Upper lobe of left lung (tissue), 6 donors: Measurements from ENCODE around the gene C17orf50. TPM values are rescaled to one million over a fixed set of nuclear protein-coding genes. Genes with fewer than 3 reads are reported as not detected.

ENCODE experiments used
- ATAC-seq, 2 donors: fragments of 200-7000 bp; cut with Tn5 transposase; one replicate each; pipeline ENCODE4 v1.9.1; 2022; ENCODE audit warnings: mild to moderate bottlenecking in 2 of 2, moderate library complexity in 2 of 2; ENCODE audit not compliant: low FRiP score in 2 of 2
- DNase-seq, 2 donors: peaks; one replicate each; pipeline ENCODE4 v3.0.0-alpha.2; 2019 to 2020
- H3K27ac ChIP-seq, 4 donors: fragments of 200-600 bp; sonication (generic); one replicate each; pipeline ENCODE4 v1.5.1; 2016 to 2019
- H3K27me3 ChIP-seq, 4 donors: fragments of 200-600 bp; sonication (generic); one replicate each; pipeline ENCODE4 v1.5.1; 2017 to 2019
- H3K36me3 ChIP-seq, 4 donors: fragments of 200-600 bp; sonication (generic); one replicate each; pipeline ENCODE4 v1.5.1; 2016 to 2019
- H3K4me1 ChIP-seq, 4 donors: fragments of 200-600 bp; sonication (generic); one replicate each; pipeline ENCODE4 v1.5.1; 2018 to 2019
- H3K4me3 ChIP-seq, 4 donors: fragments of 200-600 bp; sonication (generic); one replicate each; pipeline ENCODE4 v1.5.1; 2017 to 2019; ENCODE audit warnings: mild to moderate bottlenecking in 2 of 4, moderate library complexity in 1 of 4
- H3K9me3 ChIP-seq, 4 donors: fragments of 200-600 bp; sonication (generic); one replicate each; pipeline ENCODE4 v1.5.1; 2018 to 2019
- CTCF ChIP-seq, 6 experiments: fragments of 450-650 bp in 4 of 6; fragments of 200-600 bp in 2 of 6; sonication (generic) in 2 of 6; IDR thresholded peaks; one replicate each; pipeline ENCODE4 v1.5.1; 2016 to 2019; ENCODE audit warnings: antibody characterized with exemption in 6 of 6
- EP300 ChIP-seq, 4 donors: sonication (generic); formaldehyde crosslinking; IDR thresholded peaks; one replicate each; pipeline ENCODE4 v1.5.1; 2017; ENCODE audit warnings: antibody characterized with exemption in 4 of 4, control low read depth in 2 of 4
- POLR2A ChIP-seq, 4 donors: fragments of 450-650 bp; IDR thresholded peaks; one replicate each; pipeline ENCODE4 v1.5.1; 2016 to 2017; ENCODE audit warnings: antibody characterized with exemption in 4 of 4, mild to moderate bottlenecking in 2 of 4
- POLR2AphosphoS5 ChIP-seq, 2 donors: sonication (generic); formaldehyde crosslinking; IDR thresholded peaks; one replicate each; pipeline ENCODE4 v1.5.1; 2017; ENCODE audit warnings: antibody characterized with exemption in 2 of 2
- WGBS, 2 donors: methylation state at CpG; one replicate each; pipeline ENCODE4 v1.1.5; 2017 to 2018; 5-methylcytosine and 5-hydroxymethylcytosine counted together
- total RNA-seq, 6 donors: library from RNA; depleted of rRNA in 4 of 6; stranded (reverse); fragments of >200 nt in 4 of 6; gene quantifications; one replicate each; pipeline versions ENCODE4 v1.1.0 to v1.2.1, GENCODE V29; 2016 to 2021
- donor health status: DM: no; HTN: no; CAD: no; lungs with moderate emphysema.
- donor health status: DM: no; HTN: yes; CAD: no; lungs with severe emphysema.

C17orf50 gene
- total RNA-seq, 6 donors from 2014 or later, result 0.46 to 1.1 TPM; not detected in 4

DNA sequence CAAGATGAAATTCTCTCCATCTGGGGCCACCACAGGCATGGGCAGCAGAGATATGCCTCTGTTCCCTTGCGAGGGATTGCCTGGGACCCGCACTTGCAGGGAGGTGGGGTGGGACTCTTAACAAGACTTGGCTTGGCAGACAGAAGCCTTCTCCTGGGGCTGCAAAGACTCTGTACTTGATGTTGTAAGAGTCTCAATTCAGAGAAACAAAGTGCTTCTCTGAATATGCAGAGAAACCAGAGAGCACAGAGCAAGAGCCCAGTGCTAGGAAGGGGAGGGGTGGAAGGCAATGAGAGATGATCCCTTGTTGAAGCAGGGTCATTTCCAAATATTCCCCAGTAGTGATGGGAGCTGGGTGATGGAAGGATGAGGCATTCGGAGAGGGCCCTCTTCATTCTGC lies 32.6 kb downstream of the C17orf50 start:
- peaks cover 0 to 12% (median under 1%) of the 10 kb centered on the region in 4 donors for H3K27me3 ChIP-seq
- DNase-seq (peak in 1 of 2 donors; percentile 47), ATAC-seq (no peak)
- H3K4me1 ChIP-seq, result peaks cover 13 to 38% (median 18%) of the 10 kb centered on the region in 4 donors
- no peak for TF ChIP-seq POLR2AphosphoS5 (IDR thresholded peaks at IDR 0.05)
- TF ChIP-seq POLR2A (IDR thresholded peaks at IDR 0.05), result peak in 1 of 4 donors; percentile 13
- no peaks in the 10 kb centered on the region for H3K9me3 ChIP-seq
- H3K4me3 ChIP-seq, result peak overlapping the region in 3 of 4 donors; percentile 57 to 66 (median 62)
- WGBS, 2 donors, result 65 to 69% methylated on average over 3 of the region's 3 CpGs
- peak overlapping the region in 2 of 4 donors; percentile 74 to 82 for H3K27ac ChIP-seq
- no peaks in the 10 kb centered on the region for H3K36me3 ChIP-seq

DNA sequence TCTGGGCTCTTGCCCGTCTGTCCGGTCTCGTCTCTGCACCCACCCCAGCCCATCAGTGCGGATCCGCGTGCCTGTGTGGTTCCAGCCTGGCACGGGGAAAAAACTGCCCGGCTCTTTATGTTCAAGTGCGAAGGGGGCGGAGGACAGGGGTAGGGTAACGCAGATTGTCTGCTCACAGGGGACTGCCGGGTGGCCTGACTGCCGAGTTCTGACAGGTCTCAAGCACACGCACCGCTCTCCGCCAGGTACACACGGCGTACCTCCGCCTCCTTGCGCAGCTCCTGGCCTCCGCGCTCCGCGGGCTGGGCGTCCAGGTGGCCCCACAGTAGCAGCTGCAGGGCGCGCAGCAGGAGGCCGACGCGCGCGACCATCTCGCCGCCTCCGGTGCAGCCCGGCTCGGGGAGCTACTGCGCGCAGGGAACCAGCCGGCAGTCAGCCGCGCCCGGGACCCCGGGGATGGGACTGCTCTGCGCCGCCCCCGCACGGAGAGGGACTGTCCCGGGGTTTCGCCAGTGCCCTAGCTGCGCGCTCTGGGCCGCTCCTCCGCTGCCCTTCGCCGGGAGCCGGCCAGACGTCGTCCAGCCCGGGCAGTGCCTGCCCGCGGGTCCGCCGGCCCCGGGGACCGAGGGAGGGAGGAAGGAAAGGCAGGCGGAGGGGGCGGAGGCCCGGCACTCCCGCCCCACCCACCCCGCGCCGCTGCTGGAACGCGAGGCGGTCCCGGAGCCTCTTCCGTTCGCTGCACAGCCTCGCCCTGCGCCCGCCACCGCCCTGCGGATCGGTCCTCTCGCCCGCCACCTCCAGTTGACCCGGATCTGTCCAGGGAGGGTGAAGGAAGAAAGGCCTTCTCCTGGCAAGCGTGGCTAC lies 34.6 kb downstream of the C17orf50 start, which contains the start of gene MMP28:
MMP28 (minus strand) TSS at position 635 of the 864 bp plus-strand sequence; CDS start at position 371, 264 bp downstream.
- Histone ChIP-seq H3K27me3 (peaks cover 0 to 12% (median under 1%) of the 10 kb centered on the region in 4 donors), H3K36me3 (no peaks in the 10 kb centered on the region), H3K4me3 (peak within 1 kb of the TSS; percentile 57 to 80 (median 64)), H3K27ac (peak within 1 kb of the TSS; percentile 22 to 82 (median 77)), H3K4me1 (peaks cover 23 to 49% (median 28%) of the 10 kb centered on the region in 4 donors), H3K9me3 (no peaks in the 10 kb centered on the region)
- ATAC-seq (peak; percentile 76 to 87), DNase-seq (peak; percentile 64 to 92)
- no peak for TF ChIP-seq CTCF (IDR thresholded peaks at IDR 0.05)
- no peak for TF ChIP-seq EP300 (IDR thresholded peaks at IDR 0.05)
- TF ChIP-seq POLR2AphosphoS5 (IDR thresholded peaks at IDR 0.05), result peak in 1 of 2 donors; percentile 48
- TF ChIP-seq POLR2A (IDR thresholded peaks at IDR 0.05), result peak in 1 of 4 donors; percentile 79
- WGBS, 2 donors, result 0 to 1% methylated on average over 10 to 49 of the region's 89 CpGs

GRCh38 chr17:35795871-35796265 lies 35.2 kb downstream of the C17orf50 start:
- no peaks in the 10 kb centered on the region for H3K9me3 ChIP-seq
- H3K27me3 ChIP-seq, result peaks cover 0 to 12% (median under 1%) of the 10 kb centered on the region in 4 donors
- WGBS, 2 donors, result 32 to 43% methylated on average over 8 of the region's 8 CpGs
- DNase-seq (no peak), ATAC-seq (no peak)
- H3K27ac ChIP-seq, result peak overlapping the region; percentile 22 to 82 (median 77)
- H3K36me3 ChIP-seq, result no peaks in the 10 kb centered on the region
- peaks cover 29 to 55% (median 34%) of the 10 kb centered on the region in 4 donors for H3K4me1 ChIP-seq
- peak overlapping the region in 3 of 4 donors; percentile 57 to 66 (median 62) for H3K4me3 ChIP-seq
- TF ChIP-seq POLR2A (IDR thresholded peaks at IDR 0.05), result no peak
- no peak for TF ChIP-seq CTCF (IDR thresholded peaks at IDR 0.05)
- no peak for TF ChIP-seq POLR2AphosphoS5 (IDR thresholded peaks at IDR 0.05)
- no peak for TF ChIP-seq EP300 (IDR thresholded peaks at IDR 0.05)

- no peaks in the 10 kb centered on the region for H3K9me3 ChIP-seq
- peaks cover 40 to 61% (median 45%) of the 10 kb centered on the region in 4 donors for H3K4me1 ChIP-seq
- DNase-seq (no peak), ATAC-seq (no peak)
- no peak overlapping the region for H3K4me3 ChIP-seq
- no peaks in the 10 kb centered on the region for H3K36me3 ChIP-seq
- peaks cover 0 to 12% (median under 1%) of the 10 kb centered on the region in 4 donors for H3K27me3 ChIP-seq
- TF ChIP-seq CTCF (IDR thresholded peaks at IDR 0.05), result no peak
- TF ChIP-seq EP300 (IDR thresholded peaks at IDR 0.05), result no peak
- TF ChIP-seq POLR2AphosphoS5 (IDR thresholded peaks at IDR 0.05), result no peak
- no peak for TF ChIP-seq POLR2A (IDR thresholded peaks at IDR 0.05)
- no peak overlapping the region for H3K27ac ChIP-seq
- 82 to 100% methylated on average over 1 of the region's 1 CpG for WGBS, 2 donors
Observed at GRCh38 chr17:35796942-35797341, 36.3 kb downstream of the C17orf50 start.

DNA sequence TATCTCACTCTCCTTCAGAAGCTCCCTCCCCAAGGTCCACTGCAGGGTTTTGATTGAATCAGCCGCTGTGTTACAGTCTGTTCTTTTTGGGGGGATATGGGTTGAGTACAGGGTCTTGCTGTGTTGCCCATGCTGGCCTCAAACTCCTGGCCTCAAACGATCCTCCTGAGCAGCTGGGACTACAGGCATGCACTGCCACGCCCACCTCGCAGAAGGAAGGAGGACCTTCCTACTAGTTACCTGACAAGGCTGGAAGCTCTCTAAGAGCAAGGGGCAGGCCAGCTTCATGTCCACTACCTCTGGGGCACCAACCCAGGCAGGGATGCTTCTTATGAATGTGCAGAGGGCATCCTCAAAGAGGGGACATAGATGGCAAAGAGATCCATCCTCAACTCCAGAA lies 36.7 kb downstream of the C17orf50 start:
- TF ChIP-seq EP300 (IDR thresholded peaks at IDR 0.05), result no peak
- TF ChIP-seq POLR2A (IDR thresholded peaks at IDR 0.05), result no peak
- TF ChIP-seq POLR2AphosphoS5 (IDR thresholded peaks at IDR 0.05), result no peak
- no peak for TF ChIP-seq CTCF (IDR thresholded peaks at IDR 0.05)
- Histone ChIP-seq H3K4me1 (peaks cover 44 to 62% (median 49%) of the 10 kb centered on the region in 4 donors), H3K4me3 (no peak overlapping the region), H3K27ac (no peak overlapping the region), H3K9me3 (no peaks in the 10 kb centered on the region), H3K36me3 (no peaks in the 10 kb centered on the region), H3K27me3 (peaks cover 0 to 12% (median under 1%) of the 10 kb centered on the region in 4 donors)
- no peak for DNase-seq
- 78 to 100% methylated on average over 1 to 4 of the region's 4 CpGs for WGBS, 2 donors
- no peak for ATAC-seq
